ENCODE measurements around the gene GRM7. TPM values are rescaled to one million over a fixed set of nuclear protein-coding genes. Genes with fewer than 3 reads are reported as not detected.

GRM7 gene
- total and polyA plus RNA-seq, 2 experiments from 2014 or later = 0.40 TPM; not detected in 1

GRCh38 chr3:7100136-7100535 is 239.2 kb downstream of the GRM7 start (continued):
- TF ChIP-seq ZNF462 (CRISPR knock-in tag; IDR thresholded peaks at IDR 0.05) = no peak
- TF ChIP-seq REST (IDR thresholded peaks at IDR 0.05; ENCODE audit: unreplicated experiment) = no peak
- TF ChIP-seq ZNF114 (CRISPR knock-in tag; IDR thresholded peaks at IDR 0.05) = no peak

GRCh38 chr3:7106635-7107034 is 245.7 kb downstream of the GRM7 start:
- no peaks in the 10 kb centered on the region for H3K4me1 Mint-ChIP-seq
- peaks cover 65% of the 10 kb centered on the region for H3K9me3 Mint-ChIP-seq
- H3F3A ChIP-seq (replicated peaks; ENCODE audit: low read depth) = no peaks in the 10 kb centered on the region
- H4K20me1 ChIP-seq (replicated peaks; ENCODE audit: insufficient read depth) = no peaks in the 10 kb centered on the region
- H2AFZ ChIP-seq = no peak overlapping the region
- no peaks in the 10 kb centered on the region for H3K27me3 Mint-ChIP-seq (ENCODE audit: insufficient read depth, low read depth, poor library complexity)
- H3K36me3 ChIP-seq (ENCODE audit: insufficient read depth) = no peaks in the 10 kb centered on the region
- no peaks in the 10 kb centered on the region for H3K4me1 ChIP-seq (ENCODE audit: insufficient read depth)
- H3K4me3 ChIP-seq = no peak overlapping the region
- no peaks in the 10 kb centered on the region for H3K79me2 ChIP-seq (replicated peaks; ENCODE audit: insufficient read depth)
- no peak overlapping the region for H3K27ac Mint-ChIP-seq
- H3K36me3 Mint-ChIP-seq (ENCODE audit: low read depth) = peaks cover 3% of the 10 kb centered on the region; the same call in 2 of the 3 replicates
- H3K4me3 Mint-ChIP-seq = no peak overlapping the region
- DNase-seq (ENCODE audit: low spot score) = no peak
- no peaks in the 10 kb centered on the region for H3K9me2 ChIP-seq (ENCODE audit: insufficient read depth)
- H3K27ac ChIP-seq (ENCODE audit: low read depth) = no peak overlapping the region
- H3K27me3 ChIP-seq (ENCODE audit: insufficient read depth) = no peaks in the 10 kb centered on the region
- H3K4me2 ChIP-seq = no peak overlapping the region
- no peak for ATAC-seq
- TF ChIP-seq STAT1 (IDR thresholded peaks at IDR 0.05; ENCODE audit: unreplicated experiment) = no peak
- TF ChIP-seq ETS1 (IDR thresholded peaks at IDR 0.05) = no peak
- TF ChIP-seq CTCF (conservative IDR thresholded peaks at IDR 0.05; ENCODE audit: low read depth in 2 of 2) = no peak
- TF ChIP-seq ZNF114 (CRISPR knock-in tag; IDR thresholded peaks at IDR 0.05) = no peak
- no peak for TF ChIP-seq EZH2phosphoT487 (IDR thresholded peaks at IDR 0.05; ENCODE audit: unreplicated experiment)
- TF ChIP-seq EZH2 (IDR thresholded peaks at IDR 0.05; ENCODE audit: low read depth, unreplicated experiment) = no peak
- TF ChIP-seq NANOG (IDR thresholded peaks at IDR 0.05; ENCODE audit: borderline replicate concordance) = no peak
- no peak for TF ChIP-seq JUNB (IDR thresholded peaks at IDR 0.05; ENCODE audit: unreplicated experiment)
- no peak for TF ChIP-seq POLR2AphosphoS5 (IDR thresholded peaks at IDR 0.05; ENCODE audit: low read depth)
- TF ChIP-seq ZNF331 (CRISPR knock-in tag; IDR thresholded peaks at IDR 0.05; ENCODE audit: low read depth) = no peak
- TF ChIP-seq CREB1 (CRISPR knock-in tag; IDR thresholded peaks at IDR 0.05; ENCODE audit: low read depth) = no peak
